K562 (cell line): ENCODE measurements around the gene C6orf163. TPM values are rescaled to one million over a fixed set of nuclear protein-coding genes. Genes with fewer than 3 reads are reported as not detected.
A peak's percentile ranks its signal among the peaks of the same experiment; 100 is the strongest.

ENCODE experiments used
- CBFA2T2 ChIP-seq: fragments of 450-650 bp; conservative IDR thresholded peaks from 2 replicates; pipeline ENCODE4 v1.6.1; 2017; ENCODE audit warnings: mild to moderate bottlenecking
- CHCHD3 ChIP-seq: fragments of 250-450 bp; sonication (Bioruptor Pico); IDR thresholded peaks from 2 replicates; pipeline ENCODE4 v2.1.2; 2022; ENCODE audit warnings: mild to moderate bottlenecking
- DMBX1 ChIP-seq: fragments of 250-450 bp; sonication (Bioruptor Pico); IDR thresholded peaks from 2 replicates; pipeline ENCODE4 v1.8.0; 2022; ENCODE audit warnings: inconsistent platforms, mild to moderate bottlenecking, moderate library complexity, borderline replicate concordance
- FOSL1 ChIP-seq: fragments of 200-800 bp; sonication (Bioruptor generic); conservative IDR thresholded peaks from 2 replicates; pipeline ENCODE4 v1.6.1; 2016; ENCODE audit warnings: missing genetic modification characterization, missing compliant biosample characterization
- MECOM ChIP-seq: fragments of 250-450 bp; sonication (Bioruptor Pico); IDR thresholded peaks from 2 replicates; pipeline ENCODE4 v1.8.0; 2022; ENCODE audit warnings: inconsistent platforms
- MEIS2 ChIP-seq: fragments of 450-650 bp; IDR thresholded peaks from 2 replicates; pipeline ENCODE4 v1.6.1; 2014; ENCODE audit warnings: mild to moderate bottlenecking; ENCODE audit not compliant: partially characterized antibody
- RBM14 ChIP-seq: fragments of 200-400 bp; formaldehyde crosslinking; IDR thresholded peaks from 2 replicates; pipeline ENCODE4 v1.6.1; 2018; ENCODE audit warnings: low read depth, mild to moderate bottlenecking, low read length, moderate library complexity, borderline replicate concordance; ENCODE audit not compliant: insufficient read depth
- SIRT6 ChIP-seq: IDR thresholded peaks from one replicate; pipeline ENCODE4 v1.6.1; 2012; ENCODE audit warnings: low read depth, mild to moderate bottlenecking, control low read depth, inconsistent platforms, low read length, moderate library complexity
- SIX5 ChIP-seq, 2 experiments: IDR thresholded peaks; 2 replicates each; pipeline ENCODE4 v1.6.1; 2011; ENCODE audit warnings: low read length in 2 of 2, borderline replicate concordance in 1 of 2, low read depth in 1 of 2, mild to moderate bottlenecking in 1 of 2, moderate library complexity in 1 of 2; ENCODE audit not compliant: insufficient read depth in 1 of 2
- TAF9B ChIP-seq: fragments of 450-650 bp; IDR thresholded peaks from 2 replicates; pipeline ENCODE4 v1.6.1; 2018; ENCODE audit warnings: mild to moderate bottlenecking; ENCODE audit not compliant: partially characterized antibody
- ZNF217 ChIP-seq: sonication (generic); formaldehyde crosslinking; IDR thresholded peaks from 2 replicates; pipeline ENCODE4 v1.8.0; 2022; ENCODE audit warnings: mild to moderate bottlenecking, missing genetic modification reagents
- ZNF57 ChIP-seq: fragments of 450-650 bp; formaldehyde crosslinking; IDR thresholded peaks from 2 replicates; pipeline ENCODE4 v1.4.0; 2020; ENCODE audit warnings: mild to moderate bottlenecking, moderate library complexity
- ZNF589 ChIP-seq: fragments of 200-800 bp; sonication (Bioruptor generic); IDR thresholded peaks from 2 replicates; pipeline ENCODE4 v1.6.1; 2016; ENCODE audit warnings: low read depth, missing genetic modification characterization, missing compliant biosample characterization
- polyA plus RNA-seq, 8 experiments: library from polyadenylated mRNA; depleted of rRNA in 4 of 8; stranded (reverse) in 5 of 8; unstranded in 3 of 8; fragments of >200 nt; fragmentation: Nextera tagmentation in 2 of 8; fragmentation: Illumina TruSeq in 1 of 8; extraction: Ambion mirVana in 2 of 8; extraction: Trizol in 1 of 8; gene quantifications; 2 replicates each; pipeline versions ENCODE4 v1.2.1 to v1.2.3, GENCODE V29; 2011 to 2014; ENCODE audit warnings: inconsistent platforms in 1 of 8, missing spikeins in 1 of 8
- total RNA-seq, 7 experiments: library from RNA; depleted of rRNA in 6 of 7; stranded (reverse); fragments of >200 nt in 6 of 7; fragmentation: Illumina TruSeq in 2 of 7; extraction: Trizol in 2 of 7; gene quantifications; 2 replicates each; pipeline versions ENCODE4 v1.2.1 to v1.2.3, GENCODE V29; 2011 to 2021; ENCODE audit warnings: low replicate concordance in 1 of 7
- TF ChIP-seq, protein P1 (sequence below): fragments of 450-650 bp; formaldehyde crosslinking; IDR thresholded peaks from 2 replicates; pipeline ENCODE4 v1.4.0; 2020; ENCODE audit warnings: mild to moderate bottlenecking, moderate library complexity
- TF ChIP-seq, protein P2 (sequence below): fragments of 450-650 bp; formaldehyde crosslinking; conservative IDR thresholded peaks from 2 replicates; pipeline ENCODE4 v1.4.0; 2022; ENCODE audit warnings: mild to moderate bottlenecking, missing genetic modification characterization
- TF ChIP-seq, protein P3 (sequence below): fragments of 250-450 bp; sonication (Bioruptor Pico); IDR thresholded peaks from 2 replicates; pipeline ENCODE4 v1.8.0; 2021; ENCODE audit warnings: mild to moderate bottlenecking, moderate library complexity

Gene C6orf163
- total and polyA plus RNA-seq, 9 of the 15 experiments (the other 6 are each of a cell fraction or from before 2014, with no cell fraction given): 0.67 to 4.7 (median 1.5) TPM

DNA sequence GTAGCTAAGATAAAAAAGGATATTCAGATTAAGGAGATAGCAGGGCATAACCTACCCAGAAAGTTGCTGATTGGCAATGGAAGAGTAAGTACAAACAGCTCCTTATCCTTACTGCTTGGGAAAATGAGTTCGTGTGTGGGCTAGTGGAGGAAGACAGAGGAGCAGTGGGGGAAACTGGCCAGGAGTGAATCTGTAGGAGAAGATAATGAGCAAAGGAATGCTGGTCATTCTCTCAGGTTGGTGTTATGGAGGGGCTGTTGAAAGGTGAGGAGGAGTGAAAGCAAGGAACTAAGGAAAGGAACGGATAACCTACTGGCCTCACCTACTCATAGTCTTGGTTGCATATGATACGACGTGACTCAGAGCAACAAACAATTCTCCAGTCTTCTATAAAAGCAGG is 8.2 kb upstream of the C6orf163 start (continued):
- TF ChIP-seq, protein P1, sequence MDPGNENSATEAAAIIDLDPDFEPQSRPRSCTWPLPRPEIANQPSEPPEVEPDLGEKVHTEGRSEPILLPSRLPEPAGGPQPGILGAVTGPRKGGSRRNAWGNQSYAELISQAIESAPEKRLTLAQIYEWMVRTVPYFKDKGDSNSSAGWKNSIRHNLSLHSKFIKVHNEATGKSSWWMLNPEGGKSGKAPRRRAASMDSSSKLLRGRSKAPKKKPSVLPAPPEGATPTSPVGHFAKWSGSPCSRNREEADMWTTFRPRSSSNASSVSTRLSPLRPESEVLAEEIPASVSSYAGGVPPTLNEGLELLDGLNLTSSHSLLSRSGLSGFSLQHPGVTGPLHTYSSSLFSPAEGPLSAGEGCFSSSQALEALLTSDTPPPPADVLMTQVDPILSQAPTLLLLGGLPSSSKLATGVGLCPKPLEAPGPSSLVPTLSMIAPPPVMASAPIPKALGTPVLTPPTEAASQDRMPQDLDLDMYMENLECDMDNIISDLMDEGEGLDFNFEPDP: no peak
- TF ChIP-seq DMBX1 (CRISPR knock-in tag): no peak
- TF ChIP-seq FOSL1 (tag): no peak
- no peak for TF ChIP-seq ZNF217 (CRISPR knock-in tag)
- TF ChIP-seq TAF9B: no peak
- no peak for TF ChIP-seq SIX5 (IDR thresholded peaks at IDR 0.05; ENCODE audit: borderline replicate concordance in 1 of 2, insufficient read depth in 1 of 2, low read depth in 1 of 2, low read length in 2 of 2)
- TF ChIP-seq MECOM: no peak
- no peak for TF ChIP-seq MEIS2
- peak; percentile 54 for TF ChIP-seq CBFA2T2
- TF ChIP-seq, protein P2, sequence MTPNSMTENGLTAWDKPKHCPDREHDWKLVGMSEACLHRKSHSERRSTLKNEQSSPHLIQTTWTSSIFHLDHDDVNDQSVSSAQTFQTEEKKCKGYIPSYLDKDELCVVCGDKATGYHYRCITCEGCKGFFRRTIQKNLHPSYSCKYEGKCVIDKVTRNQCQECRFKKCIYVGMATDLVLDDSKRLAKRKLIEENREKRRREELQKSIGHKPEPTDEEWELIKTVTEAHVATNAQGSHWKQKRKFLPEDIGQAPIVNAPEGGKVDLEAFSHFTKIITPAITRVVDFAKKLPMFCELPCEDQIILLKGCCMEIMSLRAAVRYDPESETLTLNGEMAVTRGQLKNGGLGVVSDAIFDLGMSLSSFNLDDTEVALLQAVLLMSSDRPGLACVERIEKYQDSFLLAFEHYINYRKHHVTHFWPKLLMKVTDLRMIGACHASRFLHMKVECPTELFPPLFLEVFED (CRISPR knock-in tag): no peak
- TF ChIP-seq ZNF589 (CRISPR knock-in tag): no peak
- no peak for TF ChIP-seq CHCHD3 (CRISPR knock-in tag)
- no peak for TF ChIP-seq SIRT6
- TF ChIP-seq ZNF57: no peak
- no peak for TF ChIP-seq RBM14
- TF ChIP-seq, protein P3, sequence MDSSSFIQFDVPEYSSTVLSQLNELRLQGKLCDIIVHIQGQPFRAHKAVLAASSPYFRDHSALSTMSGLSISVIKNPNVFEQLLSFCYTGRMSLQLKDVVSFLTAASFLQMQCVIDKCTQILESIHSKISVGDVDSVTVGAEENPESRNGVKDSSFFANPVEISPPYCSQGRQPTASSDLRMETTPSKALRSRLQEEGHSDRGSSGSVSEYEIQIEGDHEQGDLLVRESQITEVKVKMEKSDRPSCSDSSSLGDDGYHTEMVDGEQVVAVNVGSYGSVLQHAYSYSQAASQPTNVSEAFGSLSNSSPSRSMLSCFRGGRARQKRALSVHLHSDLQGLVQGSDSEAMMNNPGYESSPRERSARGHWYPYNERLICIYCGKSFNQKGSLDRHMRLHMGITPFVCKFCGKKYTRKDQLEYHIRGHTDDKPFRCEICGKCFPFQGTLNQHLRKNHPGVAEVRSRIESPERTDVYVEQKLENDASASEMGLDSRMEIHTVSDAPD (CRISPR knock-in tag): no peak
